GM18909 (cell line): ENCODE results near the gene TRIM51G.
"Not testable (repeated sequence)": the region's sequence is repeated elsewhere in the genome, so short reads cannot be mapped to it uniquely, and the experiment has no call there.

Experiments used
- ATAC-seq: cut with Tn5 transposase; IDR thresholded peaks from one replicate; pipeline ENCODE4 v1.9.1; 2021; ENCODE audit warnings: mild to moderate bottlenecking; ENCODE audit not compliant: unreplicated experiment, poor library complexity

The TRIM51G gene

GRCh38 chr11:48983785-48984184, at the start of gene TRIM51G:
Gene TRIM51G, minus strand, starts transcription at chr11:48983885. Its CDS starts 2,190 bp downstream, at chr11:48981695.
- ATAC-seq = not testable (repeated sequence)

GRCh38 chr11:49028523-49028922, 44.8 kb upstream of the TRIM51G start, which contains the start of gene TRIM49B:
Gene TRIM49B, plus strand, starts transcription at chr11:49028823. Its CDS starts 2,777 bp downstream, at chr11:49031600.
- not testable (repeated sequence) for ATAC-seq

GRCh38 chr11:48968592-48968991, 15.1 kb downstream of the TRIM51G start:
- not testable (repeated sequence) for ATAC-seq

- ATAC-seq = not testable (repeated sequence)
Observed at GRCh38 chr11:48955315-48956049, 28.2 kb downstream of the TRIM51G start.

- not testable (repeated sequence) for ATAC-seq
Observed at GRCh38 chr11:48945796-48946195, 37.9 kb downstream of the TRIM51G start.
